Measurements from ENCODE around the gene ETV5.

ETV5 gene

DNA sequence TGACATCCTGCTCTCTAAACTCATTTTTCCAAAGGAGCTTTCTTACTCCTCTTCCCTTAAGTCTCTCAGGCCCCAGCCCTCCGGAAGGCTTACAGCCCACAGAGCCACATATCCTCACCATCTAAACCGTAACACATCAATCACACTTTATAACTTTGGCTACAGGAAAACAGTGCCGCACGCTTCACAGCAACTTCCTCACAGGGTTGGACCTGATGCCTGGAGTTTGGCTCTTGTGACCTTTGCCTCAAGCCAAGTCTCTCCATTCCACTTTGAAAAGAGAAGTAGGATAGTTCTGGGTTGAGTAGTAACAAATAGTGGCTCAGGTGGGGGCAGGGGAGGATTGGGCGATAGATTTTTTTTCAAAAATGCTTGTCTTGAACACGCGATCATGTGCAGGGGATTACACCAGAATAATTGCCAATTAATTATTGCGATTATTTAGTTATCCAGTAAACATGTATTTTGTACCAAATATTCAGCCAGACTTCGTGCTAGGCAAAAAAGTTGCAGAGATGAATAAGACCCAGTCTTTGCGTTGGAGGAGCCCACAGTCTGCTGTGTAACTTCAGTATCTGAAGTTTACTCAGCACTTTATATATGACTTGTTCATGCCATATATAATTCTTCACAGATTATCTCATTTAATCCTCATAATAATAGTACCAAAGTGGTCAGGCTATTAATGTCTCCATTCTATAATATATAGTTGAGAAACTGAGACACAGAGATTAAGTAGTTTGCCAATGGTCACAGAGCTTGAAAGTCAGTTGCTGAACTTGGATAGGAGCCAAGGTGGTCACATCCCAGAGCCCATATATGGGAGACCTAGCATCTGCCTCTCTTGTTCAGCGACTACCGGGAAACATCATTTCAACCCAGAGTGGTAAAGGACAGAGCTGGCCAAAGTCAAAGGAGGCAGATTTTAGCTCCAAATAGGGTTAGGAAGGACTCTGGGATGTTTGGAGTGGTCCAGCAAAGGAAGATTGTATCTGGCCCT, 2.4 kb upstream of the ETV5 start:
- Histone ChIP-seq H2AFZ (ENCODE audit: low read depth, low read length) (no peak overlapping the region; the same call in 1 of the 2 replicates), H3K9me3 (ENCODE audit: insufficient read depth, low read length) (no peaks in the 10 kb centered on the region), H3K79me2 (ENCODE audit: low read length) (peaks cover 24% of the 10 kb centered on the region), H3K27ac (ENCODE audit: low read length) (peak overlapping the region; percentile 55), H3K9ac (ENCODE audit: low read length) (peak overlapping the region; percentile 85), H3K4me3 (ENCODE audit: low read length) (peak overlapping the region; percentile 86), H3K4me2 (ENCODE audit: low read length) (peak overlapping the region; percentile 99), H3K4me1 (ENCODE audit: low read length) (peaks cover 42% of the 10 kb centered on the region), H4K20me1 (ENCODE audit: insufficient read depth, low read length) (peaks cover 12% of the 10 kb centered on the region), H3K36me3 (replicated peaks; ENCODE audit: low read depth, low read length) (no peaks in the 10 kb centered on the region), H3K27me3 (ENCODE audit: low read depth, low read length) (peaks cover 30% of the 10 kb centered on the region)
- TF ChIP-seq CTCF (IDR thresholded peaks at IDR 0.05; ENCODE audit: low read depth, low read length), result no peak
- TF ChIP-seq EZH2phosphoT487 (IDR thresholded peaks at IDR 0.05; ENCODE audit: low read depth), result no peak

- Histone ChIP-seq H3K9me3 (ENCODE audit: insufficient read depth, low read length) (no peaks in the 10 kb centered on the region), H3K36me3 (replicated peaks; ENCODE audit: low read depth, low read length) (no peaks in the 10 kb centered on the region), H2AFZ (ENCODE audit: low read depth, low read length) (peak overlapping the region; percentile 93), H3K4me3 (ENCODE audit: low read length) (peak overlapping the region; percentile 86), H3K79me2 (ENCODE audit: low read length) (peaks cover 28% of the 10 kb centered on the region), H3K27me3 (ENCODE audit: low read depth, low read length) (peaks cover 30% of the 10 kb centered on the region), H3K27ac (ENCODE audit: low read length) (peak overlapping the region; percentile 76), H3K9ac (ENCODE audit: low read length) (peak overlapping the region; percentile 85), H4K20me1 (ENCODE audit: insufficient read depth, low read length) (peaks cover 23% of the 10 kb centered on the region), H3K4me1 (ENCODE audit: low read length) (peaks cover 52% of the 10 kb centered on the region), H3K4me2 (ENCODE audit: low read length) (peak overlapping the region; percentile 99)
- TF ChIP-seq EZH2phosphoT487 (IDR thresholded peaks at IDR 0.05; ENCODE audit: low read depth) (no peak), CTCF (IDR thresholded peaks at IDR 0.05; ENCODE audit: low read depth, low read length) (no peak)
These were observed 1.3 kb upstream of the ETV5 start for GRCh38 chr3:186109897-186110803.

- peak overlapping the region; percentile 80 for H3K9ac ChIP-seq (ENCODE audit: low read length)
- peak overlapping the region; percentile 62 for H3K27ac ChIP-seq (ENCODE audit: low read length)
- H3K9me3 ChIP-seq (ENCODE audit: insufficient read depth, low read length), result no peaks in the 10 kb centered on the region
- H2AFZ ChIP-seq (ENCODE audit: low read depth, low read length), result 0 out of 2 replicates have a peak overlapping the region, but pooled peaks have one; percentile 6
- H3K4me1 ChIP-seq (ENCODE audit: low read length), result peaks cover 52% of the 10 kb centered on the region
- TF ChIP-seq CTCF (IDR thresholded peaks at IDR 0.05; ENCODE audit: low read depth, low read length), result no peak
- TF ChIP-seq EZH2phosphoT487 (IDR thresholded peaks at IDR 0.05; ENCODE audit: low read depth), result no peak
- peaks cover 6% of the 10 kb centered on the region for H3K36me3 ChIP-seq (replicated peaks; ENCODE audit: low read depth, low read length)
- H4K20me1 ChIP-seq (ENCODE audit: insufficient read depth, low read length), result peaks cover 23% of the 10 kb centered on the region
- peak overlapping the region; percentile 92 for H3K4me3 ChIP-seq (ENCODE audit: low read length)
- H3K27me3 ChIP-seq (ENCODE audit: low read depth, low read length), result peaks cover 19% of the 10 kb centered on the region
- H3K4me2 ChIP-seq (ENCODE audit: low read length), result peak overlapping the region; percentile 88
- H3K79me2 ChIP-seq (ENCODE audit: low read length), result peaks cover 28% of the 10 kb centered on the region
These were observed 566 bp downstream of the ETV5 start for GRCh38 chr3:186108106-186108940.

Measured in OCI-LY3 (cell line).